Stimulated activated CD8-positive, alpha-beta memory T cell treated with anti-CD3 and anti-CD28 coated beads, Interleukin-15, amount 100 ng/mL, for 24 hours (primary cell): ENCODE measurements around the gene MGP.

Source experiments
- DNase-seq: peaks from one replicate; pipeline ENCODE4 v3.0.0-alpha.2; 2020; ENCODE audit warnings: low read depth

Gene MGP

GRCh38 chr12:14903386-14904098 is 17.9 kb upstream of the MGP start:
- no peak for DNase-seq

GRCh38 chr12:14902465-14902864 is 16.8 kb upstream of the MGP start:
- no peak for DNase-seq

GRCh38 chr12:14901228-14901562 is 15.5 kb upstream of the MGP start:
- no peak for DNase-seq

DNA sequence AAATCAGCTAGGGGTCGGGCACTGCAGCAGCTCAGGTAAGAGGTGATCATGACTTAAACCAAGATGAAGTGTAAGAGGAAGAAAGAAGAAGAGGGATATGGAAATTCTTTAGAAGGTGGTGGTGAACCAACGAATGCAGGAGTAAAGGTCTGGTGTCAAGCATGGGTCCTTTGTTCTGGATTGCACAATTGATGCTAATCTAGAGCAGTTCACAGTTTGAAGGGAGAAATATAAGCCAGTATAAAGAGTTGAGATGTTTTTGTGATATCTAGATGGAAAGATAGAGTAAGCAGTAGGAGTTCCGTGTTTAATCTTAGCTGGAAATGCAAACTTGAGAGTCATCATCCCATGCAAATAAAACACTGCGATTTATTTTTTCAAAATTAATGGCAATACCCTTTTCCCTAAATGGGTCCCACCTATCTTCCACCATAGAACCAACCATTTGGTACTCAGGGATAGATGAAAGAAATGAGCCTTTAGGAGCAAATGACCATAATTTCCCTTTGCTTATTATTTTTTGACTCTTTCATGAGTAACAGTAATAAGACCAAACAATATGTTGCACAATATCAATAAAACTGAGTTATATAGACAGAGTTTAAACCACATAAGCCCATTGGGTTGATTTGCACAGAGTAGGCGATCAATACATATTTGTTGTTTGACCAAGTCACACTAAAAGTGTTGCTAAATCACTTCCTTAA is 15.0 kb upstream of the MGP start:
- DNase-seq, result no peak

GRCh38 chr12:14896521-14897169 is 11.0 kb upstream of the MGP start:
- no peak for DNase-seq

GRCh38 chr12:14893506-14894250 is 8.0 kb upstream of the MGP start:
- DNase-seq, result no peak

GRCh38 chr12:14892726-14893505 is 7.3 kb upstream of the MGP start:
- DNase-seq, result no peak

DNA sequence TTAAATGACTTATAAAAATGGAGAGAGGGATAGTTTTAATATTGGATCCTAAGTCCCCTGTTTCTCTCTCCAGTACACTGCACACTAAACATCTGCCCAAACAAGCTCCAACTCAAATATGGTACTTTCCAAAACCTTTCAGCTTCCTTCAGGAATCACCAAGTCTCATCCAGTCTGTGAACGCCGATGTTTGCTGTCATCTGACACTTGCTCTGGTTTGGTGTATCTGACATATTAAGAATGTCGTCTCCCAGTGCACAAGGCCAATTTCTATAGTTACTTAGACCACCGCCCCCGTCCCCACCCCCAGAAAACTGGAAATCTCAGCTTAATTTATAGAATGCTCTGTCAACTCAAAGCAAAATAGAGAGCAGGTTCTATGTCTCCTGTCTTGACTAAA is 5.0 kb upstream of the MGP start:
- no peak for DNase-seq

DNA sequence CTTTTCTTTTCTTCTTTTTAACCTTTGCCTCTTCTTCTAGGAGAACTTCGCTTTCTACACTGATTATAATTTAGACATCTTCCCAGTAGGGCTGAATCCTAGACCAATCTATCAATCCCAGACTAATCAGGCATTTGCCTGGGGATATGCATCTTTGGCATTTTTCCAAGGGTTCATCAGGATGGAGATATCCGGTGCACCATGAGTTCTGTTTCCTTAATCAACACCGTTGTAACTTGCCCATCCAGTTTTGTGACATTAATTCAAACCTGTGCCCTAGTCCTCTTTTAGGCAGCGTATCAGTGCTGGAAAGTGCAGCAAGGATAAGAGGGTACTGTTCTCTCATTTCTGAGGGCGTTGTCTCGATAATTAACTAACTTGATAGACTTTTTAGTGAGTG is 617 bp upstream of the MGP start:
- no peak for DNase-seq

DNA sequence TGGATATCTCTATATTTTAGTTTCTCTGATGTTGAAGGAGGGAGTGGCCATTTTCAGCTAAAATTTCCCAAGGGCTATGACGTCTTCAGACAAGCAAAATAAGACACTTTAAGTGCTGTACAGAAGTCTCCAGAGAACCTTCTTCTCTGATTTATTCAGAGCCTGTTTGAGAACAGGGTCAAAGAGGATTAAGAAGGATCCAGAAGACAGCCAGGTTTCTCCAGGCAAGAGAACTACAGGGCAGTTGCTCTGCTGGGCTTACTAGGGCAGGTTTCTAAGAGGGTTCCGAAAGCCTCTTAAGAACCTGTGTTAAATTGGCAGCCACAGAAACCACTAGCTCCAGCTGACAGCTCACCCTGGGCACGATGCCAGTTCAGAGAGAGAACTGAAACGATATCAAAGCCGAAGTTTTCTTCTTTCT is 1.2 kb downstream of the MGP start:
- DNase-seq, result peak; percentile 41

- no peak for DNase-seq
Measured at GRCh38 chr12:14883686-14884085, 2.0 kb downstream of the MGP start.

DNA sequence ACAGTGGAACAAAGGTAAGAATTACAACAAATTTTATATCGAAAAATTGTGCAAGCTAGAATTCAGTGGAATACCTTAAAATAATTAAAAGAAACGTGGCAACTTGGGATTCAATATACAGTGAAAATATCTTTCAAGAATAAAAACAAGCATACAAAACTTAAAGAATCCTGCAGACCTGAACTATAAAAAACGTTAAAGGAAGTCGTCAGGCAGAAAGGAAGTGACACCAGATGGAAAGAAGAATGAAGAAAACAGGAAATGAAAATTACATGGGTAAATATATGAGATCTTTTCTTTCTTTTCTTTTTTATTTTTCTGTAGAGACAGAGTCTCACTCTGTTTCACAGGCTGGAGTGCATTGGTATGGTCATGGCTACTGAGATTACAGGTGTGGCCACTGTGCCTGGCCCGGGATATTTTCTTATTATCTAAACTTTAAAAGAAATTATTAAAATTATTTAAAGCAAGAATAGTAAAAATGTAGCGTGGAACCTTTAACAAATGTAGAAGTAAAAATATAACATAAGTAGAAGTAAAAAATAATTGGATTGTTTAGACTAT is 4.7 kb downstream of the MGP start:
- no peak for DNase-seq

DNA sequence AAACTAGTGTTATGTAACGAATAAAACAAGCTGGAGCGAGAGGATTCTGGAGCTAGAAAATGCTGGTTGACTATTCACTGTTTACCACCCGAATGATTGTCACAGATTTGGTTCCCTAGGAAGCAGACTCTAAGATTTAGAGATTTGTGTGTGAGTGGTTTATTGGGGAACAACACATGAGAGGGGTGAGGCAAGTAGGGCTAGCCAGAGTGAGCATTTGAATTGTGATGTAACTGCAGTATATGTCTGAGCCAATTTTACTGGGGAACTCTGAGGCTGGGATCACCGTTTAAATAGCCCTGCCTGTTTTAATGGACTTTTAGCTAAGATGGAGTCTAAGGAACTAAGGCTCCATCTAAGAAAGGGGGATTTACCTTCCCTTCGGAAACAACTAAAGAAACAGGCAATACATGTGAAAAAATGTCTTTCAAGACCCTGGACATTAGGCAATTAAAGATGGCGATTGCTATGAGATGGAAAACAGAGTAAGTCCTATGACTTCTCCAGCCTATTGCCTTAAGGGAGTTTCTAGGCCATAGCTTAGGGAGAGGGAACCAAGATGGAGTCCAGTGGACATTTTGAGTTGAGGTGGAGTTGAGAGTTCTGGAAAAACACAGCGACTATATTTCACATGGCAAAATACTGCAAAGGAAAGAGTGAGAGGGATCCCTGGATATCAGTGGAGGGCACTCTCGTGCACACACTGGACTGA is 6.3 kb downstream of the MGP start:
- no peak for DNase-seq

GRCh38 chr12:14878488-14878887 is 7.2 kb downstream of the MGP start:
- no peak for DNase-seq

DNA sequence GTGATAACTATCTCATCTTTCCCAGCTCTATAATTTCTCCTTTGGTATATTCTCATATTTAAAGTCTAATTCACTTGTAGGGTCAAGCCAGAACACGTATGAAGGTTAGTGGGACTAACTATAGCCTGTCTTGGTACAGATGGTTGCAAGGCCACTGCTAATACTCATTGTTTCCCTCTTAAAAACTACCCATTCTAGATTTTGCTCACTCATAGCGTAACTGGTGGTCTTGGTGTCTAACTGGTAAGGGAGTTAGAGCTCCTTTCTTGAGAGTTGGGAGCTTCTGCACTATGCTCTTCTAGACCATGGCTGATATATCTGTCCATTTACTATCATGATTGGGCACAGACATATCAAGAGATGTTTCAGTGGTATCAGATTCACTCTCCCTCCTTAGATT is 8.8 kb downstream of the MGP start:
- DNase-seq, result no peak

DNA sequence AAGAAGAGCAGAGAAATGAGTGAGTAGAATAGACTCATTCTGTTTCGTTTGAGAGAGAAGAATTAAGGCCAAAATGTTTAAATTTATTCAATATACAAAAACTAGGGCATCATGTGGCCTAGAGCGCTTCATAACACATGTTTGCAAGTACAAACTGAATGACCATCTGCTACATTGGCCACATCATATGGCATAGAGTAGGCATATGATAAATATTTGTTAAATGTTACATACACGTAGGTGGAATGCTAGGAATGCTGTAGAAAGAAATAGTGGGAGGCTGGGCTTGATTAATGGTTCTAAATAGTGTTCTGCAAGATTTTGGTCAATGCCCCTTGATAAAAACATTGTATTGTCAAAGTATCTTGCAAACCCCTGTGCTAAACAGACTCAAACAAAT is 10.8 kb downstream of the MGP start:
- no peak for DNase-seq

GRCh38 chr12:14873440-14874185 is 12.0 kb downstream of the MGP start:
- no peak for DNase-seq

DNA sequence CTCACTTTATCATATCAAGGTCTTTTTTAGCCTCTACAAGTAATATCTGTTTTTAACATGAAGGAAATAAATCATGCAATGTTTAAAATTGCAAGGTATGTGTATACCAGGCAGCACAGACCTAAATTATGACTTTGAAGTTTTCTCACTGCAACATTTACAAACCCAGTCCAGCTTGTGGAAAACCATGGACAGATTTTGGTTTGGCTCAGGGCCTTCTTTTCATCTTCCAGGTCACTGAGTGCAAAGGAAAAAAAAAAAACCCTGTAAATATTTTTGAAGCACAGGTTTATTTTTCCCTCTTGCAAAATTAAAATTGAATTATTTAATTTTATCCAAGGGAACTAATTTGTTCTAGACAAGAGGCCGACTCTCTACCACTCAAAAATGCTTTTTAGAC is 13.8 kb downstream of the MGP start:
- no peak for DNase-seq

DNA sequence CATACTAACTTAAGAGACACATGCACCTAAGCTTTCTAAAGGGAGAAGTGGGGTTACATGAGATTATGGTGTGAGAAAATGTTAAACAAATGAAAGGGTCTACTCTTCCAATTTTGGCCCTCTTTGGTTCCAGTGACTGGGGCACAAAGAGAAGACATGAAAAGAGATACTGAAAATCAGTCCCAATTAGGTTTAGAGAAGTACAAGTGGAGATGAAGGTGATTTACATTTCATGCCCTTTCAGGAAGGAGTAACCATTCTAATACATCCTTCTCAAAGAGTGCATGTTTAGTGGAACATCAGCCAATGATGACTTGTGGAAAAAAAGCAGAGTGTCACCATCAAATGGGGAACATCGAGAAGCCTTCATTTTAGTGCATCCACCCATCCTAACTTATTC is 14.4 kb downstream of the MGP start:
- DNase-seq, result no peak

GRCh38 chr12:14868916-14869506 is 16.6 kb downstream of the MGP start:
- no peak for DNase-seq
